AG09319 (cell line): Measurements from ENCODE around the gene EBI3.
A peak's percentile ranks its signal among the peaks of the same experiment; 100 is the strongest.
"Not testable (repeated sequence)": the region's sequence is repeated elsewhere in the genome, so short reads cannot be mapped to it uniquely, and the experiment has no call there.

Source experiments
- DNase-seq: peaks from one replicate; pipeline ENCODE4 v3.0.0-alpha.2; 2010; ENCODE audit warnings: low read depth; ENCODE audit errors: extremely low read depth
- TF ChIP-seq, protein P1 (sequence below): IDR thresholded peaks from 2 replicates; pipeline ENCODE4 v1.5.1; 2011; ENCODE audit warnings: low read depth, mild to moderate bottlenecking, inconsistent platforms, low read length, moderate library complexity

The EBI3 gene

DNA sequence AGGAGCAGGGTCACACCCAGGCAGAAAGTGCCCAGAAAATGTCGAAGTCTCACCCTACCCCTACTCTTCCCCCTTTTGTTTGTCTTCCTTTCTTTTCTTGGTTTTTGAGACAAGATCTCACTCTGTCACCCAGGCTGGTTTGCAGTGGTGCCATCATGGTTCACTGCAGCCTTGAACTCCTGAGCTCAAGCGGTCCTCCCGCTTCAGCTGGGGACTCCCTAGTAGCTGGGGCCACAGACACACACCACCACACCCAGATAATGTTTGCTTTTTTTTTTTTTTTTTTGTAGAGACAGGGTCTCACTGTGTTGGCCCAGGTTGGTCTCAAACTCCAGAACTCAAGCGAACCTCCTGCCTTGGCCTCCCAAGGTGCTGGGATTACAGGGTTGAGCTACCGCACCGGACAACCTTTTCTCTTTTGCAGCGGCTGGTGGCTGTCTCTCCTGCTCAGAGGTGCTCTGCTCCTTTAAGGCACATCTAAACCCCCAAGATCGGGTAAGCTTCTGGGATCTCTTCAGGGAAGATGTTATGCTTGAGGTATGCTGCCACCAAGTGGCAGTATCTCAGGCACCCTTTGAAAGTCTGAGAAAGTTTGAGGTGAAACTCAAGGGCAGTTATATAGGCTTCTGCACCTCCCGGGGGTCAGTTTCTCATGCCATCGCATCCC is 22.4 kb upstream of the EBI3 start:
- TF ChIP-seq, protein P1, sequence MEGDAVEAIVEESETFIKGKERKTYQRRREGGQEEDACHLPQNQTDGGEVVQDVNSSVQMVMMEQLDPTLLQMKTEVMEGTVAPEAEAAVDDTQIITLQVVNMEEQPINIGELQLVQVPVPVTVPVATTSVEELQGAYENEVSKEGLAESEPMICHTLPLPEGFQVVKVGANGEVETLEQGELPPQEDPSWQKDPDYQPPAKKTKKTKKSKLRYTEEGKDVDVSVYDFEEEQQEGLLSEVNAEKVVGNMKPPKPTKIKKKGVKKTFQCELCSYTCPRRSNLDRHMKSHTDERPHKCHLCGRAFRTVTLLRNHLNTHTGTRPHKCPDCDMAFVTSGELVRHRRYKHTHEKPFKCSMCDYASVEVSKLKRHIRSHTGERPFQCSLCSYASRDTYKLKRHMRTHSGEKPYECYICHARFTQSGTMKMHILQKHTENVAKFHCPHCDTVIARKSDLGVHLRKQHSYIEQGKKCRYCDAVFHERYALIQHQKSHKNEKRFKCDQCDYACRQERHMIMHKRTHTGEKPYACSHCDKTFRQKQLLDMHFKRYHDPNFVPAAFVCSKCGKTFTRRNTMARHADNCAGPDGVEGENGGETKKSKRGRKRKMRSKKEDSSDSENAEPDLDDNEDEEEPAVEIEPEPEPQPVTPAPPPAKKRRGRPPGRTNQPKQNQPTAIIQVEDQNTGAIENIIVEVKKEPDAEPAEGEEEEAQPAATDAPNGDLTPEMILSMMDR = peak; percentile 31

DNA sequence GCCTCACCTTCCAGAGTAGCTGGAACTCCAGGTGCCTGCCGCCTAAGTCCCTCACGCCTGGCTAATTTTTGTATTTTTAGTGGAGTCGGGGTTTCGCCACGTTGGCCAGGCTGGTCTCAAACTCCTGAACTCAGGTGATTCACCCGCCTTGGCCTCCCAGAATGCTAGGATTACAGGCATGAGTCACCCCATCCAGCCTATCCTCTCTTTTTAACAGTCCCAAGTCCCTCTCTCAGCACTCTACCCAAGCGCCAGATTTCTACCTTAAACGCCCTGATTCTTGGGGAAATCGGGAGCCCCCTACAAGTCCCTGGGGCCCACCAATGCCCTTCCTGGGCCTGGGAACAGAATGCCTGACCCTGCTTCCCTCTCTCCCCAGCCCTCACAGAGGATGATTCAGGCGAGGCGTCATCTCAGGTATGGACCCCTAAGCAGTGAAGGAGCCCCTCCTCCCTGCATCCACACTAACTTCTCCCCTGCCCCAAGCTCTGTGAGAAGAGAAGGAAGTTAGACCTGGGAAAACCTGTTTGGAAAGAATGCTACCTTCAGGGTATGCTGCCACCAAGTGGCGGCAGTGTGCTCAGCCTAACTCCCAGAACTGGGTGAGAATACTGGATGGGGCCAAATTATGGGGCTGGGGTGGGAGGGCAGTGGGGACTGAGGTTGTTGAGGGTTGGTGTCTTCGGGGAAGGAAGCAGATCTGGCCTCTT is 20.8 kb upstream of the EBI3 start:
- TF ChIP-seq, protein P1 = peak; percentile 52
- DNase-seq = no peak

More for the DNA sequence above, 22.4 kb upstream of the EBI3 start:
- DNase-seq = no peak

DNA sequence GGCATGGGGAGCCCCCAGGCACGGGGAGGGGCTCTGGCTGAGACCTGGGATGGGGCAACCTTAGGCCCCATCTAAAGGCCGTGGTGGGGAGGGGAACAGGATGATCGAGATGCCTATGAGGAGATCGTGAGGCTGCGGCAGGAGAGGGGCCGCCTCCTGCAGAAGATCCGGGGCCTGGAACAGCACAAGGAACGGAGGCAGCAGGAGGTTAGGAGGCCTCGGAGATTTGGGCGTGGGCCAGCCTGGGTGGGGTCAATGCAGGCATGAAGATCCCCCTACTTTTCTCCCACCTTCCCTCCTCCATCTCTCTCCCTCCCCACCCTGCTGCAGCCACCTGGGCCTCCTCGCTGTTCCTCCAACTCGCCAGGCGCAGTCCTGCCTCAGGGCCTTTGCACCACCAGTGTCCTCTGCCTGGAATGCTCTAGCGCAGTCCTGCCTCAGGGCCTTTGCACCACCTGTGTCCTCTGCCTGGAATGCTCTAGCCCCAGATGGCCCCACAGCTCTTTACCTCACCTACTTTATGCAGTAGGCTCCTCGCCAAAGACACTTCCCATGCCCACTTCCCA is 19.1 kb upstream of the EBI3 start:
- no peak for DNase-seq
- TF ChIP-seq, protein P1 = no peak

DNA sequence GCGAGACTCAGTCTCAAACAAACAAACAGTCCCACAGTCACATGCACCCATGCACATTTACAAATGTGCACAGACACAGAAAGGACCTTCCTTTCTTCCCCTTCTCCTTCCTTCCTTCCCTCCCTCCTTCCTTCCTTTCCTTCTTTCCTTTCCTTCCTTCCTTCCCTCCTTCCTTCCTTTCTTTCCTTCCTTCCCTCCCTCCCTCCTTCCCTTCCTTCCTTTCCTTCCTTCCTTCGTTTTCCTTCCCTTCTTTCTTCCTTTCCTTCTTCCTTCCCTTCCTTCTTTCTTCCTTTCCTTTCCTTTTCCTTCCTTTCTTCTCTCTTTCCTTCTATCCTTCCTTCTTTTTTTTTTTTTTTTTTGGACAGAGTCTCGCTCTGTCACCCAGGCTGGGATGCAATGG is 16.2 kb upstream of the EBI3 start:
- TF ChIP-seq, protein P1 = no peak
- no peak for DNase-seq

DNA sequence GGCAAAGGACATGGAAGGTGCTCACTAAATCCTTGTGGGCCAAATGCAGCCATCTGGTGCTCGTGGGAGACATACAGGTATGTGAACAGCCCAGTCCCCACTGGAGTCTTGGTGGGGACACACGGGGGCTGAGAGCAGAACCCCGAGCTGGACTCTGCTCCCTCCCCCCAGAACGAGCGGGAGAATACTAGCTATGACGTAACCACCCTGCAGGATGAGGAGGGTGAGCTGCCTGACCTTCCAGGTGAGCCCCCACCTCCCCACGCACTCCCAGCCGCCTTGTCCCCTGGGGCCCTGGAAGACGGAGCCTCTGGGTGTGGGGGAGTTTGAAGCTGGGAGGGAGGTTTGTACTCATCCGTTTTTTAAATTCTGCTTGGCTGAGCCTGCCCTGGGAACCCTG is 13.5 kb upstream of the EBI3 start:
- no peak for DNase-seq
- TF ChIP-seq, protein P1 = no peak

DNA sequence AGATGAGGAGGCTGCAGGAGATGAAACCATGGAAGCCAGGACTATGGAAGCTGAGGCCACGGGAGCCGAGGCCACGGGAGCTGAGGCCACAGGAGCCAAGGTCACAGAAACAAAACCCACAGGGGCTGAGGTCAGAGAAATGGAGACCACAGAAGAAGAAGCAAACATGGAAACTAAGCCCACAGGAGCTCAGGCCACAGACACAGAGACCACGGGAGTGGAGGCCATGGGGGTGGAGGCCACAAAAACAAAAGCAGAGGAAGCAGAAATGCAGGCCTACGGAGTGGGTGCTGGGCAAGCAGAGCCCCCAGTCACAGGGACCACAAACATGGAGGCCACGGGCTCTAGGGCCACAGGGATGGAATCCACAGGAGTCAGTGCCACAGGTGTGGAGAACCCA is 12.5 kb upstream of the EBI3 start:
- DNase-seq = no peak
- TF ChIP-seq, protein P1 = no peak

DNA sequence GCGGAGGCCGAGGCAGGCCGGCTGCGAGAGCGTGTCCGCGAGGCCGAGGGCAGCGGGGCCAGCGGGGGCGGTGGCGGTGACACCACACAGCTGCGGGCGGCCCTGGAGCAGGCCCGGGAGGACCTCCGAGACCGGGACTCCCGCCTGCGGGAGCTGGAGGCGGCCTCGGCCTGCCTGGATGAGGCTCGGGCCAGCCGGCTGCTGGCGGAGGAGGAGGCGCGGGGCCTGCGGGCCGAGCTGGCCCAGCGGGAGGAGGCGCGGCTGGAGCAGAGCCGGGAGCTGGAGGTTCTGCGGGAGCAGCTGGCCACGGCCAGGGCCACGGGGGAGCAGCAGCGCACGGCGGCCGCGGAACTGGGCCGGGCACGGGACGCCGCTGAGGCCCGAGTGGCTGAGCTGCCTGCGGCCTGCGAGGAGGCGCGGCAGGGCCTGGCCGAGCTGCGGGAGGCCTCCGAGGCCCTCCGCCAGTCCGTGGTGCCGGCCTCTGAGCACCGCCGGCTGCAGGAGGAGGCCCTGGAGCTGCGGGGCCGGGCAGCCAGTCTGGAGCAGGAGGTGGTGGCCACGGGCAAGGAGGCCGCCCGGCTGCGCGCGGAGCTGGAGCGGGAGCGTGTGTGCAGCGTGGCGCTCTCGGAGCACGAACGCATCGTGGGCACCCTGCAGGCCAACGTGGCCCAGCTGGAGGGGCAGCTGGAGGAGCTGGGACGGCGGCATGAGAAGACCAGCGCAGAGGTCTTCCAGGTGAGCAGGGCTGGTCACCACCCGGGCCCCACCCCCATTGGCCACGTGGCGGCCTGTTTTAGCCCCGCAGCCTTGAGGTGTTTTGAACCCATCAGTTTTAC is 11.7 kb upstream of the EBI3 start:
- TF ChIP-seq, protein P1 = no peak
- no peak for DNase-seq

DNA sequence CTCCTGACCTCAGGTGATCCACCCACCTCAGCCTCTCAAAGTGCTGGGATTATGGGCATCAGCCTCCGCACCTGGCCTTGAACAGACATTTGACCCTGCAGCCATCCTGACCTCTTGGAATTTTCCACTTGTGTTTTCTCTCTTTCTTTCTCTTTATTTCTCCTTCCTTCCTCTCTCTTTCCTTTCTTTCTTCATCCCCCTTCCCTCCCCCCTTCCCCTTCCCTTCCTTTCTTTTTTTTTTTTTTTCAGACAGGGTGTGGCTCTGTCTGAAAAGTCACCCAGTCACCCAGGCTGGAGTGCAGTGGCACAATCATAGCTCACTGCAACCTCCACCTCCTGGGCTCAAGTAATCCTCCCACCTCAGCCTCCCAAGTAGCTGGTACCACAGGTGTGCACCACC is 10.8 kb upstream of the EBI3 start:
- not testable (repeated sequence) for DNase-seq
